IPS-15b (cell line): ENCODE measurements around the gene KEAP1.

Source experiments
- H3K27me3 ChIP-seq: one replicate; pipeline ENCODE4 v1.6.1; 2013; ENCODE audit warnings: low read length; ENCODE audit not compliant: control insufficient read depth, insufficient read depth
- H3K36me3 ChIP-seq: one replicate; pipeline ENCODE4 v1.6.1; 2013; ENCODE audit warnings: low read length; ENCODE audit not compliant: control insufficient read depth, insufficient read depth
- H3K4me1 ChIP-seq: one replicate; pipeline ENCODE4 v1.6.1; 2013; ENCODE audit warnings: mild to moderate bottlenecking, low read length; ENCODE audit not compliant: control insufficient read depth, insufficient read depth
- H3K4me3 ChIP-seq: one replicate; pipeline ENCODE4 v1.5.1; 2013; ENCODE audit warnings: low read depth, low read length
- H3K9ac ChIP-seq: one replicate; pipeline ENCODE4 v1.6.1; 2013; ENCODE audit warnings: low read depth, mild to moderate bottlenecking, low read length
- H3K9me3 ChIP-seq: one replicate; pipeline ENCODE4 v1.6.1; 2013; ENCODE audit warnings: mild to moderate bottlenecking, low read length; ENCODE audit not compliant: control insufficient read depth, insufficient read depth

Gene KEAP1

GRCh38 chr19:10454267-10454666 lies 48.9 kb downstream of the KEAP1 start:
- no peaks in the 10 kb centered on the region for H3K9me3 ChIP-seq
- no peaks in the 10 kb centered on the region for H3K36me3 ChIP-seq
- H3K9ac ChIP-seq = no peak overlapping the region
- H3K4me1 ChIP-seq = peaks cover 2% of the 10 kb centered on the region
- no peaks in the 10 kb centered on the region for H3K27me3 ChIP-seq
- H3K4me3 ChIP-seq = no peak overlapping the region

DNA sequence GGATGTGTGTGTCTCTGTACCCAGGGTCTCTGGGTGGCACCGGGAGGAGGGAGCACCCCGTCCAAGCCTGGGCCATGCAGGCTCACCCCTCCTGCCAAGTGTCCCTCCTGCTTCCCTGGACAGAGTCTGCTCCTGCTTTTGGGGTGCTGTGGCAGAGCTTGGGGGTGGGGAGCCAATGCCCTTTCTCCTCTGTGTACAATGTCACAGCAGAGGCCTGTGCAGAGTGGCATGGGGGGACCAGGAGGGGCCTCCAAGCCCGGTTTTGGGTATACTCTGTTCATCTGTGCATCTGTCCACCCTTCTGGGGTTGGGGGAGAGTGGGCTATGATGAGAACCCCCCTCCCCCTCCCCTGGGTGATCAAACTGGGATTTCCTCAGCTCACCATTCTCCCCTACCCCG lies 49.3 kb downstream of the KEAP1 start:
- no peaks in the 10 kb centered on the region for H3K36me3 ChIP-seq
- H3K9me3 ChIP-seq = no peaks in the 10 kb centered on the region
- H3K27me3 ChIP-seq = no peaks in the 10 kb centered on the region
- H3K9ac ChIP-seq = no peak overlapping the region
- no peak overlapping the region for H3K4me3 ChIP-seq
- H3K4me1 ChIP-seq = peaks cover 2% of the 10 kb centered on the region

- no peaks in the 10 kb centered on the region for H3K27me3 ChIP-seq
- H3K4me1 ChIP-seq = peaks cover 2% of the 10 kb centered on the region
- H3K4me3 ChIP-seq = no peak overlapping the region
- no peaks in the 10 kb centered on the region for H3K9me3 ChIP-seq
- no peak overlapping the region for H3K9ac ChIP-seq
- no peaks in the 10 kb centered on the region for H3K36me3 ChIP-seq
Observed at GRCh38 chr19:10452726-10453618, 50.2 kb downstream of the KEAP1 start.

GRCh38 chr19:10450853-10451609 lies 52.1 kb downstream of the KEAP1 start:
- no peak overlapping the region for H3K9ac ChIP-seq
- H3K4me1 ChIP-seq = peaks cover 2% of the 10 kb centered on the region

GRCh38 chr19:10450191-10450852 lies 52.8 kb downstream of the KEAP1 start:
- Histone ChIP-seq H3K4me1 (peaks cover 2% of the 10 kb centered on the region), H3K9ac (no peak overlapping the region), H3K27me3 (no peaks in the 10 kb centered on the region), H3K36me3 (no peaks in the 10 kb centered on the region), H3K9me3 (no peaks in the 10 kb centered on the region), H3K4me3 (no peak overlapping the region)

More at GRCh38 chr19:10450853-10451609, 52.1 kb downstream of the KEAP1 start:
- Histone ChIP-seq H3K9me3 (no peaks in the 10 kb centered on the region), H3K36me3 (no peaks in the 10 kb centered on the region), H3K4me3 (no peak overlapping the region), H3K27me3 (no peaks in the 10 kb centered on the region)

DNA sequence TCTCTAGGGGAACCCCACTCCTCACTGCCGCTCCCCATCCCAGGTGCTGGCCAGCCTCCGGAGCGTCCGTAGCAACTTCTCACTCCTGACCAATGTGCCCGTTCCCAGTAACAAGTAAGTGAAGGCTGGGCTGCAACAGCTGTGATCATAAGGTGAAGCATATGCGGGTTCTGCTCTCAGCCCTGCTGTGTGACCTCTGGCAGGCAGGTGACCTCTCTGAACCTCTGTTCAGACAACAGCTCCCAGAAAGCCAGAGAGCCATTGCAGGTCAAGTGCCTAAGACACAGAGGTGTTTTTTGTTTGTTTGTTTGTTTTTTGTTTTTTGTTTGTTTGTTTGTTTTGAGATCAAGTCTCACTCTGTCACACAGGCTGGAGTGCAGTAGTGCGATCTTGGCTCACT lies 54.1 kb downstream of the KEAP1 start:
- no peaks in the 10 kb centered on the region for H3K9me3 ChIP-seq
- no peaks in the 10 kb centered on the region for H3K27me3 ChIP-seq
- H3K4me1 ChIP-seq = peaks cover under 1% of the 10 kb centered on the region
- no peaks in the 10 kb centered on the region for H3K36me3 ChIP-seq
- H3K4me3 ChIP-seq = no peak overlapping the region
- H3K9ac ChIP-seq = no peak overlapping the region

DNA sequence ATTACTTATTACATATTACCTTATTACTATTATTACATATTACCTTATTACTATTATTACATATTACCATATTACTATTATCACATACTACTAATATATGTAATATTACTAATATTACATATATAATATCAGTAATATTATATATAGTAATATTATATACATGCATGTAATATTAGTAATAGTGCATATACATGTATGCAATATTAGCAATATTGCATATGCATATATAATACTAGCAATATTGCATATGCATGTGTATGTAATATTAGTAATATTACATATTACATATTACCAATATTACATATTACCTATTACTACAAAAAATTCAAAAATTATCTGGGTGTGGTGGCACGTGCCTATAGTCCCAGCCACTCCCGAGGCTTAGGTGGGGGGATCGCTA lies 60.5 kb downstream of the KEAP1 start:
- H3K9me3 ChIP-seq = no peaks in the 10 kb centered on the region
- no peaks in the 10 kb centered on the region for H3K27me3 ChIP-seq
- no peaks in the 10 kb centered on the region for H3K4me1 ChIP-seq
- no peak overlapping the region for H3K9ac ChIP-seq
- H3K4me3 ChIP-seq = no peak overlapping the region
- H3K36me3 ChIP-seq = no peaks in the 10 kb centered on the region

- no peaks in the 10 kb centered on the region for H3K27me3 ChIP-seq
- H3K9me3 ChIP-seq = no peaks in the 10 kb centered on the region
Observed at GRCh38 chr19:10439588-10439987, 63.6 kb downstream of the KEAP1 start.

More at GRCh38 chr19:10439588-10439987, 63.6 kb downstream of the KEAP1 start:
- no peaks in the 10 kb centered on the region for H3K36me3 ChIP-seq
- H3K9ac ChIP-seq = no peak overlapping the region
- H3K4me1 ChIP-seq = no peaks in the 10 kb centered on the region
- no peak overlapping the region for H3K4me3 ChIP-seq
